ENCODE data around the gene FAM228B. TPM values are rescaled to one million over a fixed set of nuclear protein-coding genes. Genes with fewer than 3 reads are reported as not detected.

Gene FAM228B
- total and polyA plus RNA-seq, 3 experiments from 2014 or later, result 4.3 to 9.2 (median 6.0) TPM

GRCh38 chr2:24163186-24163585, 39.9 kb downstream of the FAM228B start:
- H3K4me1 ChIP-seq (ENCODE audit: insufficient read depth, low read length), result no peaks in the 10 kb centered on the region
- Mint-ChIP-seq H3K4me1 (no peaks in the 10 kb centered on the region), H3K27ac (no peak overlapping the region), H3K4me3 (no peak overlapping the region), H3K27me3 (peaks cover 0 to 1% of the 10 kb centered on the region in 2 donors), H3K36me3 (peaks cover 6 to 12% (median 6%) of the 10 kb centered on the region in 3 donors), H3K9me3 (peaks cover 0 to 8% (median 2%) of the 10 kb centered on the region in 5 donors)
- no peak overlapping the region for H3K27ac ChIP-seq (ENCODE audit: low read depth, low read length)
- CTCF ChIA-PET, result interaction anchor here (0.9 kb wide), 1 partner anchor 337 kb away, joined by 4 read pairs; no protein-coding TSS in a partner anchor
- no peaks in the 10 kb centered on the region for H3K36me3 ChIP-seq (ENCODE audit: insufficient read depth, low read length)
- no peaks in the 10 kb centered on the region for H3K27me3 ChIP-seq (ENCODE audit: insufficient read depth, low read length, poor library complexity, severe bottlenecking)
- no peak overlapping the region for H3K4me3 ChIP-seq (ENCODE audit: low read length)
- no peaks in the 10 kb centered on the region for H3K9me3 ChIP-seq (ENCODE audit: low read length)
- POLR2A ChIA-PET, result no interaction called here
- no peak for DNase-seq

- no peak overlapping the region for H3K4me3 Mint-ChIP-seq
- H3K4me1 Mint-ChIP-seq, result no peaks in the 10 kb centered on the region
- no peaks in the 10 kb centered on the region for H3K36me3 ChIP-seq (ENCODE audit: insufficient read depth, low read length)
- peaks cover 0 to 8% (median 2%) of the 10 kb centered on the region in 5 donors for H3K9me3 Mint-ChIP-seq
- peaks cover 4 to 9% (median 5%) of the 10 kb centered on the region in 3 donors for H3K36me3 Mint-ChIP-seq
- ChIA-PET CTCF (interaction anchor here (0.9 kb wide), 1 partner anchor 337 kb away, joined by 4 read pairs; no protein-coding TSS in a partner anchor), POLR2A (no interaction called here)
- H3K4me3 ChIP-seq (ENCODE audit: low read length), result no peak overlapping the region
- no peak overlapping the region for H3K27ac ChIP-seq (ENCODE audit: low read depth, low read length)
- no peak overlapping the region for H3K27ac Mint-ChIP-seq
- H3K27me3 Mint-ChIP-seq, result peaks cover 0 to 1% of the 10 kb centered on the region in 2 donors
- H3K9me3 ChIP-seq (ENCODE audit: low read length), result no peaks in the 10 kb centered on the region
- no peak for DNase-seq
- no peaks in the 10 kb centered on the region for H3K27me3 ChIP-seq (ENCODE audit: insufficient read depth, low read length, poor library complexity, severe bottlenecking)
- no peaks in the 10 kb centered on the region for H3K4me1 ChIP-seq (ENCODE audit: insufficient read depth, low read length)
These were observed 40.3 kb downstream of the FAM228B start for GRCh38 chr2:24163601-24164000.

DNA sequence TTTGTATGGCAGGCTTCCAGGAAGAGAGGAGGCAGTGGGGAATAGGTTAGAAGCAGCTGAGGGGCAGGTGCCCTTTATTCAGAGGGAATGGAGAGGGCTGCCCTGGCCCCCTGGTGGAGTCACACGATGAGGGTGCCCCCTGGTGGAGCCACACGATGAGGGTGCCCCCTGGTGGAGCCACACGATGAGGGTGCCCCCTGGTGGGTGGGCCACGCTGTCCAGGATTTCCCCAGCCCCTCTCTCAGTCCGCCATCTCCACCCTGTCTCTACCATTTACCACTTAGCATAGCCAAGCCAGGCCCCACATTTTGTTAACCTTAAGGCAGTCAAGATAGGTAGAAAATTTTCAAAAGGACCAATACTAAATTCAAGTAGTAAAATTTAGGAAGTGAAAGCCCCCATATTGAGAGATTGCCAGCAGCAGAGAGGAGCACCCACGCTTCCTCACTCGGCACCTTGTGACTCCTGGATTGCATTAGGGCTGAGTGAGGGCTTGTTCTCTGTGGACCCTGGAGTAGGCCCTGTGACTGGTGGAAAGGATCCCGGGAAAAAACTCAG, 41.2 kb downstream of the FAM228B start:
- CTCF ChIA-PET, result no interaction called here
- peaks cover 0 to 1% of the 10 kb centered on the region in 2 donors for H3K27me3 Mint-ChIP-seq
- H3K27ac Mint-ChIP-seq, result no peak overlapping the region
- Histone ChIP-seq H3K4me1 (ENCODE audit: insufficient read depth, low read length) (no peaks in the 10 kb centered on the region), H3K36me3 (ENCODE audit: insufficient read depth, low read length) (no peaks in the 10 kb centered on the region), H3K4me3 (ENCODE audit: low read length) (no peak overlapping the region), H3K27ac (ENCODE audit: low read depth, low read length) (no peak overlapping the region), H3K27me3 (ENCODE audit: insufficient read depth, low read length, poor library complexity, severe bottlenecking) (no peaks in the 10 kb centered on the region), H3K9me3 (ENCODE audit: low read length) (no peaks in the 10 kb centered on the region)
- peak in 4 of 5 donors; percentile 9 to 56 (median 36) for DNase-seq
- no peaks in the 10 kb centered on the region for H3K4me1 Mint-ChIP-seq
- peaks cover 6% of the 10 kb centered on the region in 3 donors for H3K36me3 Mint-ChIP-seq
- no peak overlapping the region for H3K4me3 Mint-ChIP-seq
- POLR2A ChIA-PET, result no interaction called here
- H3K9me3 Mint-ChIP-seq, result peaks cover 0 to 8% (median 2%) of the 10 kb centered on the region in 5 donors

DNA sequence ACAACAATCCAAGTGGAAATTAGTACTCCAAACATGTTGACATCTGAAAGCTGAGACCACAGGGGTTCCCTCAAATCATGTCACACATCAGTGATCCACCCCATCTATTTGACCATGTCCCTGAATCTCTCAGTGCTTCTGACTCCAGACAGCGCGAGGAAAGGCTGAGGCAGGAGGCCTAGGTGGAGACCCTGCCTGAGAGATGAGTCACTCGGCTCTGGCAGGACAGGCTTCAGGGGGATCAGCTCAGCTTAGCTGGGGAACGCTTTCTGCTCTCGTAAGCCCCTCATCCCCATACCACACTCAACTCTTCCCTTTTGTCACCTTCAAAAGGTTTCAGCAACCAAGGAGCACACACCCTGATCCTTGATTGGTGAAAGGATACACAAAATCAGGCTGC, 45.8 kb downstream of the FAM228B start:
- H3K4me1 Mint-ChIP-seq, result no peaks in the 10 kb centered on the region
- H3K4me3 Mint-ChIP-seq, result no peak overlapping the region
- DNase-seq, result no peak
- Histone ChIP-seq H3K9me3 (ENCODE audit: low read length) (no peaks in the 10 kb centered on the region), H3K27me3 (ENCODE audit: insufficient read depth, low read length, poor library complexity, severe bottlenecking) (no peaks in the 10 kb centered on the region), H3K36me3 (ENCODE audit: insufficient read depth, low read length) (no peaks in the 10 kb centered on the region), H3K4me3 (ENCODE audit: low read length) (no peak overlapping the region), H3K4me1 (ENCODE audit: insufficient read depth, low read length) (no peaks in the 10 kb centered on the region), H3K27ac (ENCODE audit: low read depth, low read length) (no peak overlapping the region)
- POLR2A ChIA-PET, result no interaction called here
- peaks cover 1 to 4% of the 10 kb centered on the region in 2 donors for H3K27me3 Mint-ChIP-seq
- peaks cover 0 to 6% (median 3%) of the 10 kb centered on the region in 3 donors for H3K36me3 Mint-ChIP-seq
- H3K27ac Mint-ChIP-seq, result no peak overlapping the region
- CTCF ChIA-PET, result no interaction called here
- peaks cover 0 to 2% (median 0%) of the 10 kb centered on the region in 5 donors for H3K9me3 Mint-ChIP-seq

DNA sequence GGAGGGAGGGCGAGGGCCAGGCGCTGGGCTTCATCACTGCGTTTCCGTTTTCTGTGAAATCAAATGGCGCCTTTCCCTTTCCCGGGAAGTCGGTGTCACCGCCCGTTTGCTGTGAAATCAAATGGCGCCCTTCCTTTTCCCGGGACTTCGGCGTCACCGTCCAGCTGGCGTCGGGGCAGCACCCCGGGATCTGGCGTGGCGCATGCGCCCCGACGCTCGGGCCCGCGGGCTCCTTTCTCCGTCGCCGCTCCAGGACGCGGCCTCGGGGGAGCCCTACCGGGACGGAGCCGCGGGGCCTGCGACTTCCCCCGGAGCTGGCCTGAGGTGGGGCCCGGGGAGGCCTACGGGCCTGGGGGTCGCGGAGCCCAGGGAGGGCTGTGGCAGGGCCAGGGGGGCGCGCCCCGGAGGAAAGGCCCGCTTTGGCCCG, 51.6 kb downstream of the FAM228B start, which contains the start of gene FAM228A:
Gene FAM228A, plus strand, starts transcription at position 203 of the 427 bp plus-strand sequence. CDS start 428 bp downstream, outside the sequence.
- H3K9me3 Mint-ChIP-seq, result peaks cover 0 to 3% (median 0%) of the 10 kb centered on the region in 5 donors
- POLR2A ChIA-PET, result no interaction called here
- H3K27ac ChIP-seq (ENCODE audit: low read depth, low read length), result no peak within 1 kb of the TSS
- CTCF ChIA-PET, result no interaction called here
- no peaks in the 10 kb centered on the region for H3K27me3 ChIP-seq (ENCODE audit: insufficient read depth, low read length, poor library complexity, severe bottlenecking)
- no peak within 1 kb of the TSS for H3K27ac Mint-ChIP-seq
- H3K4me1 Mint-ChIP-seq, result no peaks in the 10 kb centered on the region
- no peaks in the 10 kb centered on the region for H3K36me3 Mint-ChIP-seq
- H3K9me3 ChIP-seq (ENCODE audit: low read length), result no peaks in the 10 kb centered on the region
- H3K4me3 Mint-ChIP-seq, result no peak within 1 kb of the TSS
- peaks cover 0 to 4% of the 10 kb centered on the region in 2 donors for H3K27me3 Mint-ChIP-seq
- no peaks in the 10 kb centered on the region for H3K4me1 ChIP-seq (ENCODE audit: insufficient read depth, low read length)
- H3K36me3 ChIP-seq (ENCODE audit: insufficient read depth, low read length), result no peaks in the 10 kb centered on the region
- H3K4me3 ChIP-seq (ENCODE audit: low read length), result no peak within 1 kb of the TSS
- no peak for DNase-seq

DNA sequence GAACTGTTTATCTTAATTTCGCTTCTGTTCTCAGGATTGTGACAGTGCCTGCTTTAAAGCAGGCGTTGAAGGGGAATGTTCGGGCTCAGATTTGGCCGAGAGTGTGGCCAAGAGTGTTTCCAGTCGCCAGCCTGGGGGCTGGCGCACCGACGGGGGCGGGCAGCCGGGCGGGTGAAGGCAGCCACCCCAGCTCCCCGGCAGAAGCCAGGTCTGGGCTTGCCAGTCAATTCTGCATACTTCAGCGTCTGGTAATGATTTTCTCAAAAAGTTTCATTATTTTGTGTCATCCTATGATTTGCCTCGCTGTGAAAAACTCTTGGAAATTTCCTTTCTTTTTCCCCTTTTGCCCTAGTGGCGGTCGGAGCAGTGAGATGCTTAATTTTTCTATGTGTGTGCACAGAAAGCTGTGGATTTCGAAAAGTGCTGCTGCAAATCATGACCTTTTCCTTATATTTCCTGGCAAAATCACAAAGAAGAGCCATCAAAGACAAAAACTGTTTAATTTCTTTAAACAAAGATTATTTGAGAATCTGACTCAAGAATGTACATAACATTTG, 52.4 kb downstream of the FAM228B start:
- Mint-ChIP-seq H3K27me3 (peaks cover 0 to 4% of the 10 kb centered on the region in 2 donors), H3K4me1 (no peaks in the 10 kb centered on the region)

GRCh38 chr2:24176326-24176725, 53.1 kb downstream of the FAM228B start:
- Histone ChIP-seq H3K36me3 (ENCODE audit: insufficient read depth, low read length) (no peaks in the 10 kb centered on the region), H3K4me3 (ENCODE audit: low read length) (no peak overlapping the region), H3K27me3 (ENCODE audit: insufficient read depth, low read length, poor library complexity, severe bottlenecking) (no peaks in the 10 kb centered on the region), H3K27ac (ENCODE audit: low read depth, low read length) (no peak overlapping the region), H3K4me1 (ENCODE audit: insufficient read depth, low read length) (no peaks in the 10 kb centered on the region), H3K9me3 (ENCODE audit: low read length) (no peaks in the 10 kb centered on the region)
- Mint-ChIP-seq H3K4me3 (no peak overlapping the region), H3K36me3 (no peaks in the 10 kb centered on the region), H3K27ac (no peak overlapping the region), H3K9me3 (peaks cover 0 to 3% (median 0%) of the 10 kb centered on the region in 5 donors), H3K4me1 (no peaks in the 10 kb centered on the region), H3K27me3 (peaks cover 0 to 4% of the 10 kb centered on the region in 2 donors)
- POLR2A ChIA-PET, result no interaction called here
- DNase-seq, result no peak
- CTCF ChIA-PET, result interaction anchor here (0.6 kb wide), 1 partner anchor 10 kb away, joined by 3 read pairs; no protein-coding TSS in a partner anchor

More for the DNA sequence above, 52.4 kb downstream of the FAM228B start:
- Mint-ChIP-seq H3K9me3 (peaks cover 0 to 3% (median 0%) of the 10 kb centered on the region in 5 donors), H3K4me3 (no peak overlapping the region), H3K36me3 (no peaks in the 10 kb centered on the region), H3K27ac (no peak overlapping the region)
- POLR2A ChIA-PET, result no interaction called here
- H3K27me3 ChIP-seq (ENCODE audit: insufficient read depth, low read length, poor library complexity, severe bottlenecking), result no peaks in the 10 kb centered on the region
- CTCF ChIA-PET, result no interaction called here
- DNase-seq, result no peak
- H3K4me3 ChIP-seq (ENCODE audit: low read length), result no peak overlapping the region
- H3K27ac ChIP-seq (ENCODE audit: low read depth, low read length), result no peak overlapping the region
- no peaks in the 10 kb centered on the region for H3K36me3 ChIP-seq (ENCODE audit: insufficient read depth, low read length)
- H3K4me1 ChIP-seq (ENCODE audit: insufficient read depth, low read length), result no peaks in the 10 kb centered on the region
- no peaks in the 10 kb centered on the region for H3K9me3 ChIP-seq (ENCODE audit: low read length)

- Mint-ChIP-seq H3K27me3 (no peaks in the 10 kb centered on the region), H3K9me3 (no peaks in the 10 kb centered on the region), H3K4me3 (no peak overlapping the region), H3K27ac (no peak overlapping the region), H3K36me3 (no peaks in the 10 kb centered on the region), H3K4me1 (no peaks in the 10 kb centered on the region)
- H3K27me3 ChIP-seq (ENCODE audit: insufficient read depth, low read length, poor library complexity, severe bottlenecking), result no peaks in the 10 kb centered on the region
- no peaks in the 10 kb centered on the region for H3K9me3 ChIP-seq (ENCODE audit: low read length)
- no peaks in the 10 kb centered on the region for H3K36me3 ChIP-seq (ENCODE audit: insufficient read depth, low read length)
- H3K4me1 ChIP-seq (ENCODE audit: insufficient read depth, low read length), result no peaks in the 10 kb centered on the region
- H3K4me3 ChIP-seq (ENCODE audit: low read length), result no peak overlapping the region
- POLR2A ChIA-PET, result no interaction called here
- CTCF ChIA-PET, result no interaction called here
- DNase-seq, result no peak
- H3K27ac ChIP-seq (ENCODE audit: low read depth, low read length), result no peak overlapping the region
These were observed 56.4 kb downstream of the FAM228B start for GRCh38 chr2:24179683-24180082.
